Ectodermal cell (in vitro differentiated cells): Measurements from ENCODE around the gene DDR1. TPM values are rescaled to one million over a fixed set of nuclear protein-coding genes. Genes with fewer than 3 reads are reported as not detected.
A peak's percentile ranks its signal among the peaks of the same experiment; 100 is the strongest.

Experiments used
- H3K27ac ChIP-seq: 2 replicates; pipeline ENCODE4 v1.7.0; 2013; ENCODE audit warnings: mild to moderate bottlenecking, low read depth, low read length; ENCODE audit not compliant: insufficient read depth, poor library complexity, severe bottlenecking
- H3K27me3 ChIP-seq: 2 replicates; pipeline ENCODE4 v1.7.0; 2013; ENCODE audit warnings: mild to moderate bottlenecking, low read length; ENCODE audit not compliant: insufficient read depth, control insufficient read depth, poor library complexity, severe bottlenecking
- H3K36me3 ChIP-seq: one replicate; pipeline ENCODE4 v1.7.0; 2013; ENCODE audit warnings: low read length; ENCODE audit not compliant: control insufficient read depth, insufficient read depth
- H3K4me1 ChIP-seq: one replicate; pipeline ENCODE4 v1.7.0; 2013; ENCODE audit warnings: low read length; ENCODE audit not compliant: control insufficient read depth, insufficient read depth
- H3K4me3 ChIP-seq: 2 replicates; pipeline ENCODE4 v1.7.0; 2013; ENCODE audit warnings: low read depth, low read length, control low read depth; ENCODE audit not compliant: insufficient read depth
- H3K9me3 ChIP-seq: 2 replicates; pipeline ENCODE4 v1.7.0; 2013; ENCODE audit warnings: mild to moderate bottlenecking, low read length, moderate library complexity; ENCODE audit not compliant: control insufficient read depth
- WGBS, 2 experiments: methylation state at CpG; one replicate each; pipeline ENCODE4 v1.1.7; 2013; ENCODE audit warnings: missing lambda C conversion rate in 2 of 2; 5-methylcytosine and 5-hydroxymethylcytosine counted together
- polyA plus RNA-seq, 4 experiments: library from polyadenylated mRNA; stranded (reverse); fragments of 50-300 nt; gene quantifications; one replicate each; pipeline ENCODE4 v1.2.3, GENCODE V29; 2013

Gene DDR1
- 199 TPM for polyA plus RNA-seq (2013, experiment 1 of 4)
- polyA plus RNA-seq (2013, experiment 2 of 4): 192 TPM
- 170 TPM for polyA plus RNA-seq (2013, experiment 3 of 4)
- polyA plus RNA-seq (2013, experiment 4 of 4): 192 TPM

GRCh38 chr6:30883685-30884520 lies at the start of gene DDR1:
TSS of gene DDR1 (plus strand) at chr6:30884519. CDS start at chr6:30888730, 4,211 bp downstream.
- Histone ChIP-seq H3K9me3 (no peaks in the 10 kb centered on the region), H3K36me3 (peaks cover 5% of the 10 kb centered on the region), H3K4me1 (peaks cover 24% of the 10 kb centered on the region), H3K27ac (peak within 1 kb of the TSS; percentile 96), H3K27me3 (no peaks in the 10 kb centered on the region), H3K4me3 (peak within 1 kb of the TSS; percentile 55)
- WGBS, 2 experiments: 1% methylated on average over 62 of the region's 62 CpGs

GRCh38 chr6:30834646-30835045 lies 49.7 kb upstream of the DDR1 start:
- Histone ChIP-seq H3K27ac (no peak overlapping the region), H3K9me3 (no peaks in the 10 kb centered on the region), H3K36me3 (no peaks in the 10 kb centered on the region), H3K4me1 (peaks cover 8% of the 10 kb centered on the region), H3K4me3 (no peak overlapping the region), H3K27me3 (no peaks in the 10 kb centered on the region)
- WGBS, 2 experiments: 77 to 90% methylated on average over 4 of the region's 4 CpGs

- no peak overlapping the region for H3K27ac ChIP-seq
- H3K27me3 ChIP-seq: no peaks in the 10 kb centered on the region
- peaks cover 10% of the 10 kb centered on the region for H3K4me1 ChIP-seq
- H3K36me3 ChIP-seq: no peaks in the 10 kb centered on the region
- 92 to 94% methylated on average over 3 of the region's 3 CpGs for WGBS, 2 experiments
- H3K4me3 ChIP-seq: no peak overlapping the region
- no peaks in the 10 kb centered on the region for H3K9me3 ChIP-seq
These were observed 48.7 kb upstream of the DDR1 start for GRCh38 chr6:30835576-30835975.

GRCh38 chr6:30836431-30836866 lies 47.9 kb upstream of the DDR1 start:
- H3K9me3 ChIP-seq: no peaks in the 10 kb centered on the region
- H3K36me3 ChIP-seq: no peaks in the 10 kb centered on the region
- H3K4me1 ChIP-seq: peaks cover 10% of the 10 kb centered on the region
- no peak overlapping the region for H3K4me3 ChIP-seq
- no peaks in the 10 kb centered on the region for H3K27me3 ChIP-seq
- H3K27ac ChIP-seq: no peak overlapping the region
- WGBS, 2 experiments: 85 to 97% methylated on average over 1 of the region's 1 CpG

GRCh38 chr6:30836957-30837356 lies 47.4 kb upstream of the DDR1 start:
- Histone ChIP-seq H3K27me3 (no peaks in the 10 kb centered on the region), H3K27ac (no peak overlapping the region)
- WGBS, 2 experiments: 90% methylated on average over 3 of the region's 3 CpGs

GRCh38 chr6:30837432-30837831 lies 46.9 kb upstream of the DDR1 start:
- H3K36me3 ChIP-seq: no peaks in the 10 kb centered on the region
- peaks cover 10% of the 10 kb centered on the region for H3K4me1 ChIP-seq
- no peak overlapping the region for H3K27ac ChIP-seq
- no peaks in the 10 kb centered on the region for H3K27me3 ChIP-seq
- no peak overlapping the region for H3K4me3 ChIP-seq
- 97 to 98% methylated on average over 4 to 5 of the region's 6 CpGs for WGBS, 2 experiments
- no peaks in the 10 kb centered on the region for H3K9me3 ChIP-seq

More at GRCh38 chr6:30836957-30837356, 47.4 kb upstream of the DDR1 start:
- Histone ChIP-seq H3K36me3 (no peaks in the 10 kb centered on the region), H3K4me1 (peaks cover 10% of the 10 kb centered on the region), H3K4me3 (no peak overlapping the region), H3K9me3 (no peaks in the 10 kb centered on the region)

- H3K27ac ChIP-seq: no peak overlapping the region
- WGBS, 2 experiments: 0% methylated on average over 1 of the region's 1 CpG
These were observed 46.4 kb upstream of the DDR1 start for GRCh38 chr6:30837870-30838269.

GRCh38 chr6:30839671-30840070 lies 44.6 kb upstream of the DDR1 start:
- H3K36me3 ChIP-seq: no peaks in the 10 kb centered on the region
- no peaks in the 10 kb centered on the region for H3K9me3 ChIP-seq
- no peak overlapping the region for H3K4me3 ChIP-seq
- 68 to 96% methylated on average over 1 to 2 of the region's 2 CpGs for WGBS, 2 experiments
- no peak overlapping the region for H3K27ac ChIP-seq
- H3K4me1 ChIP-seq: peaks cover 22% of the 10 kb centered on the region
- no peaks in the 10 kb centered on the region for H3K27me3 ChIP-seq

More at GRCh38 chr6:30837870-30838269, 46.4 kb upstream of the DDR1 start:
- no peak overlapping the region for H3K4me3 ChIP-seq
- H3K9me3 ChIP-seq: no peaks in the 10 kb centered on the region
- no peaks in the 10 kb centered on the region for H3K36me3 ChIP-seq
- H3K27me3 ChIP-seq: no peaks in the 10 kb centered on the region
- peaks cover 10% of the 10 kb centered on the region for H3K4me1 ChIP-seq

- H3K4me1 ChIP-seq: peaks cover 21% of the 10 kb centered on the region
- H3K4me3 ChIP-seq: no peak overlapping the region
- H3K36me3 ChIP-seq: no peaks in the 10 kb centered on the region
- H3K27ac ChIP-seq: no peak overlapping the region
- no peaks in the 10 kb centered on the region for H3K27me3 ChIP-seq
- no peaks in the 10 kb centered on the region for H3K9me3 ChIP-seq
- WGBS, 2 experiments: 75 to 81% methylated on average over 8 to 9 of the region's 9 CpGs
These were observed 44.0 kb upstream of the DDR1 start for GRCh38 chr6:30840084-30840934.
